Activated CD4-positive, alpha-beta T cell treated with anti-CD3 and anti-CD28 coated beads, Interleukin-2, amount 10 ng/mL, durations not matched to agents 7 days and 5 days (primary cell): ENCODE results near the gene CUTA. TPM values are rescaled to one million over a fixed set of nuclear protein-coding genes. Genes with fewer than 3 reads are reported as not detected.

Experiments used
- microRNA-seq: library from miRNA; unstranded; fragments of <30 nt; microRNA quantifications from one replicate; pipeline ENCODE4 v1.2.0, GENCODE V29; 2021; ENCODE audit warnings: borderline microRNAs expressed, borderline replicate concordance
- total RNA-seq, 2 experiments: library from RNA; stranded (reverse); gene quantifications; one replicate each; pipeline ENCODE4 v1.2.3, GENCODE V29; 2021

Gene CUTA
- total RNA-seq, 2 experiments from 2014 or later: 191 to 207 TPM

Small RNA genes within 50 kb of the gene (microRNA-seq; reads per million reads assigned to microRNA genes)
- 0.63 reads per million for gene MIR5004

Other genes with a start within 250 kb of the CUTA start
- gene COL11A2, start 225.6 kb downstream of the CUTA start, total RNA-seq: 1 to 10 TPM; 1.3 to 1.4 TPM
- 10 to 100 TPM; 45.0 to 46.2 TPM for gene RXRB, start 217.4 kb downstream of the CUTA start, total RNA-seq
- 10 to 100 TPM; 34.8 to 48.5 TPM for gene SLC39A7, start 217.2 kb downstream of the CUTA start, total RNA-seq
- 10 to 100 TPM; 11.0 to 13.6 TPM for gene HSD17B8, start 213.5 kb downstream of the CUTA start, total RNA-seq
- 10 to 100 TPM; 38.1 to 44.0 TPM for gene RING1, start 209.6 kb downstream of the CUTA start, total RNA-seq
- 10 to 100 TPM; 79.1 to 84.0 TPM for gene VPS52, start 146.2 kb downstream of the CUTA start, total RNA-seq
- gene RPS18, start 146.0 kb downstream of the CUTA start, total RNA-seq: 1,000 to 10,000 TPM; 2,438 to 3,135 TPM
- gene B3GALT4, start 141.0 kb downstream of the CUTA start, total RNA-seq: 10 to 100 TPM; 18.3 to 21.5 TPM
- gene WDR46, start 128.9 kb downstream of the CUTA start, total RNA-seq: 10 to 100 TPM; 53.4 to 54.8 TPM
- gene PFDN6, start 128.5 kb downstream of the CUTA start, total RNA-seq: 10 to 100 TPM; 57.0 to 67.2 TPM
- 10 to 100 TPM; 52.6 to 52.8 TPM for gene RGL2, start 119.2 kb downstream of the CUTA start, total RNA-seq
- 100 to 1,000 TPM; 246 to 263 TPM for gene TAPBP, start 104.0 kb downstream of the CUTA start, total RNA-seq
- 10 to 100 TPM; 15.8 to 16.9 TPM for gene ZBTB22, start 100.4 kb downstream of the CUTA start, total RNA-seq
- gene DAXX, start 95.1 kb downstream of the CUTA start, total RNA-seq: 100 to 1,000 TPM in 1 of 2 experiments, 10 to 100 TPM in 1; 98.9 to 113 TPM
- 100 to 1,000 TPM; 157 to 167 TPM for gene KIFC1, start 26.3 kb downstream of the CUTA start, total RNA-seq
- 10 to 100 TPM; 34.2 to 37.7 TPM for gene PHF1, start 7.1 kb downstream of the CUTA start, total RNA-seq
- gene SYNGAP1, start 2.0 kb upstream of the CUTA start, total RNA-seq: 10 to 100 TPM; 42.9 to 44.9 TPM
- 1 to 10 TPM; 9.0 to 9.9 TPM for gene ZBTB9, start 36.5 kb upstream of the CUTA start, total RNA-seq
- 10 to 100 TPM; 69.2 to 77.6 TPM for gene BAK1, start 162.2 kb upstream of the CUTA start, total RNA-seq
- 10 to 100 TPM; 64.2 to 65.8 TPM for gene ITPR3, start 203.2 kb upstream of the CUTA start, total RNA-seq